ENCODE results near the gene KLF13.

KLF13 gene

GRCh38 chr15:31332681-31333071 lies 6.0 kb downstream of the KLF13 start:
- DNase-seq (ENCODE audit: low spot score), result no peak

GRCh38 chr15:31333119-31333518 lies 6.5 kb downstream of the KLF13 start:
- no peak for DNase-seq (ENCODE audit: low spot score)

GRCh38 chr15:31333820-31334219 lies 7.2 kb downstream of the KLF13 start:
- DNase-seq (ENCODE audit: low spot score), result no peak

GRCh38 chr15:31335989-31336592 lies 9.5 kb downstream of the KLF13 start:
- DNase-seq (ENCODE audit: low spot score), result no peak

GRCh38 chr15:31336593-31337295 lies 10.1 kb downstream of the KLF13 start:
- no peak for DNase-seq (ENCODE audit: low spot score)

- DNase-seq (ENCODE audit: low spot score), result no peak
Measured at GRCh38 chr15:31337352-31338031, 10.9 kb downstream of the KLF13 start.

- DNase-seq (ENCODE audit: low spot score), result no peak
Measured at GRCh38 chr15:31338318-31338878, 11.8 kb downstream of the KLF13 start.

- DNase-seq (ENCODE audit: low spot score), result peak; percentile 78
Measured at GRCh38 chr15:31338879-31339557, 12.4 kb downstream of the KLF13 start.

GRCh38 chr15:31339558-31339895 lies 12.9 kb downstream of the KLF13 start:
- no peak for DNase-seq (ENCODE audit: low spot score)

GRCh38 chr15:31340047-31340446 lies 13.4 kb downstream of the KLF13 start:
- DNase-seq (ENCODE audit: low spot score), result no peak

- DNase-seq (ENCODE audit: low spot score), result no peak
Measured at GRCh38 chr15:31340592-31340991, 14.0 kb downstream of the KLF13 start.

- DNase-seq (ENCODE audit: low spot score), result no peak
Measured at GRCh38 chr15:31341071-31341470, 14.4 kb downstream of the KLF13 start.

- DNase-seq (ENCODE audit: low spot score), result no peak
Measured at GRCh38 chr15:31341496-31342195, 15.0 kb downstream of the KLF13 start.

GRCh38 chr15:31342381-31342780 lies 15.7 kb downstream of the KLF13 start:
- no peak for DNase-seq (ENCODE audit: low spot score)

- DNase-seq (ENCODE audit: low spot score), result no peak
Measured at GRCh38 chr15:31342781-31343626, 16.4 kb downstream of the KLF13 start.

- no peak for DNase-seq (ENCODE audit: low spot score)
Measured at GRCh38 chr15:31343831-31344230, 17.2 kb downstream of the KLF13 start.

GRCh38 chr15:31344266-31344665 lies 17.6 kb downstream of the KLF13 start:
- DNase-seq (ENCODE audit: low spot score), result no peak

GRCh38 chr15:31344823-31345605 lies 18.4 kb downstream of the KLF13 start:
- no peak for DNase-seq (ENCODE audit: low spot score)

- no peak for DNase-seq (ENCODE audit: low spot score)
Measured at GRCh38 chr15:31345606-31346366, 19.2 kb downstream of the KLF13 start.

Data from AG08396 (cell line).